ENCODE data around the gene NOS1. TPM values are rescaled to one million over a fixed set of nuclear protein-coding genes. Genes with fewer than 3 reads are reported as not detected.
"Not testable (repeated sequence)": the region's sequence is repeated elsewhere in the genome, so short reads cannot be mapped to it uniquely, and the experiment has no call there.

The NOS1 gene
- 0.01 TPM for polyA plus RNA-seq (2012; ENCODE audit: low read depth, missing spikeins)

DNA sequence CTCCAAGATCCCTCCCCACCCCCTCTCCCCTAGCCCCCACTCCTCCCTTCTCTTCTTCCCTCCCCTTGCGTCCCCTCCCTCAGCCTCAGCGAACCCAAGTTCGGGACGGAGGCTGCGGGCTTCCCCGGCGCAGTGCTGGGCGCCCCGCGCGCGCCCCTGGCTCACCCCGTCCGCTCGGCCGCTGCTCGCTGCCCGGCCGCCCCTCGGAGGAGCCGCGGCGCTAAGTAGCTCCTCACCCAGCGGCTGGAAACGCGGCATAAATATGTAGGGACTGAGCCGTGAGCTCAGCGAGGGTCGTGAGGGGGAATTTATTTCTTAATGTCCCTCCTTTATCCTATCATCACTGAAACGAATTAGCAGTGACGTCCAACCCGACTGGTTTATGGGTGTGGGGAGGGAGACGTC lies at the start of gene NOS1:
Gene NOS1, minus strand, starts transcription at position 280 of the 405 bp plus-strand sequence. CDS start 30,557 bp downstream, outside the sequence.
- FAIRE-seq (no peak), DNase-seq (ENCODE audit: insufficient read length, low spot score) (no peak)
- TF ChIP-seq POLR2AphosphoS5 (IDR thresholded peaks at IDR 0.05; ENCODE audit: low read depth, low read length) (no peak), POLR2A (IDR thresholded peaks at IDR 0.05; ENCODE audit: low read depth, low read length) (no peak), POU2F2 (IDR thresholded peaks at IDR 0.05; ENCODE audit: low read depth, low read length) (no peak), PAX5 (IDR thresholded peaks at IDR 0.05; ENCODE audit: insufficient read depth, low read length, severe bottlenecking) (no peak), SPI1 (IDR thresholded peaks at IDR 0.05; ENCODE audit: low read depth, low read length) (no peak), TAF1 (IDR thresholded peaks at IDR 0.05; ENCODE audit: low read depth, low read length) (no peak)

DNA sequence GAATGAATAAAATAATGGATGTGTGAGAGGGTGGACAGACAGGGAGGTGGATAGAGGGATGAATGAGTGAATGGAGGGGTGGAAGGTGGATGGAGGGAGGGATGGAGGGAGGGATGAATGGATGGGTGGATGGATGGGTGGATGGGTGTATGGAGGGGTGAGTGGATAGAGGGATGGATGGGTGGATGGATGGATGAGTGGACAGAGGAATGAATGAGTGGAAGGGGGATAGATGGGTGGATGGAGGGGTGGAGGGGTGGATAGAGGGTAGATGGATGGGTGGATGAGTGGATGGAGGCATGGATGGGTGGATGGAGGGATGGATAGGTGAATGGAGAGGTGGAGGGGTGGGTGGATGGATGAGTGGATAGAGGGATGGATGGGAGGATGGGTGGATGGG lies 47.9 kb upstream of the NOS1 start:
- no peak for TF ChIP-seq POLR2A (IDR thresholded peaks at IDR 0.05; ENCODE audit: low read depth, low read length)
- TF ChIP-seq PAX5 (IDR thresholded peaks at IDR 0.05; ENCODE audit: insufficient read depth, low read length, severe bottlenecking): no peak
- TF ChIP-seq TAF1 (IDR thresholded peaks at IDR 0.05; ENCODE audit: low read depth, low read length): no peak
- TF ChIP-seq POLR2AphosphoS5 (IDR thresholded peaks at IDR 0.05; ENCODE audit: low read depth, low read length): no peak
- no peak for TF ChIP-seq POU2F2 (IDR thresholded peaks at IDR 0.05; ENCODE audit: low read depth, low read length)
- no peak for TF ChIP-seq SPI1 (IDR thresholded peaks at IDR 0.05; ENCODE audit: low read depth, low read length)
- FAIRE-seq (no peak), DNase-seq (ENCODE audit: insufficient read length, low spot score) (no peak)

DNA sequence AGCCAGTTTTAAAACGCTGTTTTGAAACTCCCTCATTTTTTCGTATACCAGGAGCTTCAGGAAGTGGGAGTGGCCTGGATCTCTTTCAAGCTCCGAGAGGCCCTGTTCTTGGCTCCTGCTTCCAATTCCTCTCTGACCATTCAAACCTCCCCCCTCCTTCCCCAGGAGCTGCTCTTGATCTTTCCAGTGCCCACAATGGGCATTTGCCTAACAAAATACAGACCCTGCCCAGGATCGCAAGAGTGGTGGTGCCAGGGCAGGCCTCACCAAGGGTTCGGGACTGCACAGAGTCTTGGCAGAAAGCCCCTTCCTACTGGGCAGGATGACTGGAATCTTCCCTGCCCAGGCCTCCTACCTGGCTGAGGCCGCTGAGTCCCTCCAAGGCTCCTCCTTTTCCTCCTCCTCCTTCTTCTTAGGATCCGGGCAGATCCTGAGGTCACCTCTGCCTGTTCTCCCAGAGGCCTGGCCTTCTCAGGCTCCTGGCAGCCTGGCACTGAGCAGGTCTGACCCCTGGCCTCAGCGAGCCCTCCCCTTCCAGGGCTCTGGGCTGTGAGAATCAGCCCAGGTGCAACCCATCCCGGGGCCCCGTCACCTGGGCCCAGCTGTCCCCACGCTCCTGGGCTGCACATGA lies 46.9 kb upstream of the NOS1 start:
- FAIRE-seq (no peak), DNase-seq (ENCODE audit: insufficient read length, low spot score) (no peak)
- TF ChIP-seq POLR2AphosphoS5 (IDR thresholded peaks at IDR 0.05; ENCODE audit: low read depth, low read length) (no peak), POU2F2 (IDR thresholded peaks at IDR 0.05; ENCODE audit: low read depth, low read length) (no peak), SPI1 (IDR thresholded peaks at IDR 0.05; ENCODE audit: low read depth, low read length) (no peak)

DNA sequence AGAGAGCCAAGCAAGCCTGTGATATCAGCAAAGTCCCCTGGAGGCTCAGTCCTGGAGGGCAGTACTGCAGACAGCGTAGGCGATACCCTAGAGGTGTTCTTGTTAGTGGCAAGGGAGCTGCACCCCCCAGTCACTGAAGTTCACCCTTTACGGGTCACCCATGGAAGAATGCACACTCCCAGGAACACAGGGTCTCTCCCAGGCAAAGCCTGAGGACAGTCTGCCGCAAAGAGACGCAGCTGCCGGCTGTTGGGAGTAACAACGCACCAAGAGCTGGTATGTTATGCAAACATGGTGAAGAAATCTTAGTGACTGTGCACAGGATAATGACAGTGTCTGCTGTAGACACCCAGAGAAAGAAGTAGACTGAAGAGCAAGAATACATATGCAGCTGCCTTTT lies 43.5 kb upstream of the NOS1 start:
- DNase-seq (ENCODE audit: insufficient read length, low spot score) (no peak), FAIRE-seq (no peak)
- TF ChIP-seq SPI1 (IDR thresholded peaks at IDR 0.05; ENCODE audit: low read depth, low read length) (no peak), POLR2AphosphoS5 (IDR thresholded peaks at IDR 0.05; ENCODE audit: low read depth, low read length) (no peak), PAX5 (IDR thresholded peaks at IDR 0.05; ENCODE audit: insufficient read depth, low read length, severe bottlenecking) (no peak), POU2F2 (IDR thresholded peaks at IDR 0.05; ENCODE audit: low read depth, low read length) (no peak), TAF1 (IDR thresholded peaks at IDR 0.05; ENCODE audit: low read depth, low read length) (no peak), POLR2A (IDR thresholded peaks at IDR 0.05; ENCODE audit: low read depth, low read length) (no peak)

DNA sequence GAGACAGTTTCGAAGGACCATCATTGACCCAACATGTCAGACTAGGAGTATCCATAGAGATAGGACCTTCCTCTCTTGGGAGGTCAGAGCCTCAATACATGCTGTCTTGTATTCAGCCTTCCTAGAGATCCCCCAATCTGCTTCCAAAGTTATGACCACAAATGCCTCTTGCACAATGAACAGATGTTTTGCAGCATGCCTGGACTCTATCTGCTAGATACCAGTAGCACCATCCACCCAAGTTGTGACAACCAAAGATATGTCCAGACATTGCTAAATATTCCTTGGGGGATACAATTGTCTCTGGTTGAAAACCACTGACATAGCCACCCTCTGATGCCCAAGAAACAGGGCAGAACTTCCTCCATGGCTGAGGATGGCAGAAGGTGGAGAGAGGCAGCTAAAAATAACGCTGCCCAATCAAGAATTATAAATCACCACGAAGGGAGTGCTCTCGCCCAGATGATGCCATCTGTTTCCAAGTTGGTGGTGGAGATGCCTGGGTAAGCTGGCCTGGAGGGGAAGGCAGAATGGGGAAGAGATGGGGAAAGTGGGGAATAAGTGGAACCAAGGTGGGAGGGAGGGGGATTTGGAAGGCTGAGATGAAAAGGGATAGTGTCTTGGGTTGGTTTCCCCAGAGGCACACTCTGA lies 42.9 kb upstream of the NOS1 start:
- FAIRE-seq (no peak), DNase-seq (ENCODE audit: insufficient read length, low spot score) (no peak)
- no peak for TF ChIP-seq SPI1 (IDR thresholded peaks at IDR 0.05; ENCODE audit: low read depth, low read length)
- no peak for TF ChIP-seq TAF1 (IDR thresholded peaks at IDR 0.05; ENCODE audit: low read depth, low read length)
- no peak for TF ChIP-seq POLR2AphosphoS5 (IDR thresholded peaks at IDR 0.05; ENCODE audit: low read depth, low read length)
- no peak for TF ChIP-seq POU2F2 (IDR thresholded peaks at IDR 0.05; ENCODE audit: low read depth, low read length)
- TF ChIP-seq POLR2A (IDR thresholded peaks at IDR 0.05; ENCODE audit: low read depth, low read length): no peak
- no peak for TF ChIP-seq PAX5 (IDR thresholded peaks at IDR 0.05; ENCODE audit: insufficient read depth, low read length, severe bottlenecking)

DNA sequence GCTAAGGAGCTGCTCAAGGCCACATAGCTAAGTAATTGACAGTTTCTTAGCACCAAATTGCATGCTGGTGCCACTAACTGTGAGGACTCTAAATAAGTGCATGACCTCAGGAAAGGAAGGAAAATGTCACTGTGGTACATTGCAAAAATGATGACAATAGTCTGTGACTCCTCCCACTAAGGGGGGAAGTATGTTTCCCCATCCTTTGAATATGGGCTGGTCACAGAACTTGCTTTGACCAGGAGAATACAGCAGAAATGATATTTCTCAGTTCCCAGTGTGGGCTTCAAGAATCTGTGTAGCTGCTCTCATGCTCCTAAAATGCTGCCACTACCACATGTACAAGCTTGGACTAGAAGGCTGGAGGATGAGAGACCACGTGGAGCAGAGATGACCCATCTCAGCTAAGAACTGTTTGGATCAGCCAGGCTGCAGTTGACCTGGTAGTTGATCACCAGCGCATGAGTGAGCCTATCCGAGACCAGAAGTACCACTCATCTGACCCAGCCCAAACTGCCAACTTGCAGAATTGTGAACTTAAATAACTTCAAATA lies 42.2 kb upstream of the NOS1 start:
- no peak for TF ChIP-seq PAX5 (IDR thresholded peaks at IDR 0.05; ENCODE audit: insufficient read depth, low read length, severe bottlenecking)
- DNase-seq (ENCODE audit: insufficient read length, low spot score) (no peak), FAIRE-seq (no peak)

DNA sequence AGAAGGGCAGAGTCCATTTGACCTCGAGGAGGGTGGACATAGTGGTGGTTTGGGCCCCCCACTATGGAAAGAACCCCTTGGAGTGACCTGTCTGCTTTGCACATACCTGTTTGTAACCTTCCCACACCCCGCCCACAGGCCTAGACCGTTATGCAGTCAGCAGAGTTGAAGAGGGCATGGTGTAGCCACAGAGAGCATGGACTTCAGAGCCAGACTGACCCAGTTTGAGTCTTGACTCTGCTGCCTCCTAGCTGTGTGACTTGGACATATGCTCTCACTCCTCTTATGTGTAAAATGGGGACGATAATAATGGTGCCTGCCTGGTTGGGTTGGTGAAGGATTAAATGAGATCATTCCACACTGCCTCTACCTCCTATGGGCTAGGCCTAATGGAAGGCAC lies 40.9 kb upstream of the NOS1 start:
- no peak for TF ChIP-seq SPI1 (IDR thresholded peaks at IDR 0.05; ENCODE audit: low read depth, low read length)
- no peak for TF ChIP-seq POU2F2 (IDR thresholded peaks at IDR 0.05; ENCODE audit: low read depth, low read length)
- TF ChIP-seq TAF1 (IDR thresholded peaks at IDR 0.05; ENCODE audit: low read depth, low read length): no peak
- TF ChIP-seq POLR2AphosphoS5 (IDR thresholded peaks at IDR 0.05; ENCODE audit: low read depth, low read length): no peak
- TF ChIP-seq PAX5 (IDR thresholded peaks at IDR 0.05; ENCODE audit: insufficient read depth, low read length, severe bottlenecking): no peak
- no peak for TF ChIP-seq POLR2A (IDR thresholded peaks at IDR 0.05; ENCODE audit: low read depth, low read length)
- FAIRE-seq (no peak), DNase-seq (ENCODE audit: insufficient read length, low spot score) (no peak)

DNA sequence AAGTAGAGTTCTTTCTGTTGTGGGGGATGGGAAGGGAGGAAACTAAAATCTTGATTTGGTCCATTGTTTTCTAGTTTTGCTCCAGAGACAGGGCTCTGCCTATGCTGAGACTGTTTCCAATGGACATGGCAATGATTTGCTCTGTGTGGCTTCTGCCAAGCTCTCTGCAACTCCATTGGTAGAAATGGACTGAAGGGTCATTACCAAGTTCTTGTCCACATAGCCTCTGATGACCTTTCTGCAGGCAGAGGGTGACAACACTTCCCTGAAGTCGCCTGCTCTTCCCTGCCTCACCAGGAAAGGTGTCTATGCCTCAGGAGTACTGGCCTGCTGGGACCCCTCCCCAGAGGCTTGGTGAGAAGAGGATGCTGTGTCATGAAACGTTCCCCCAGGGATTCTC lies 39.5 kb upstream of the NOS1 start:
- no peak for FAIRE-seq
- DNase-seq (ENCODE audit: insufficient read length, low spot score): no peak
- TF ChIP-seq POLR2A (IDR thresholded peaks at IDR 0.05; ENCODE audit: low read depth, low read length) (no peak), TAF1 (IDR thresholded peaks at IDR 0.05; ENCODE audit: low read depth, low read length) (no peak), SPI1 (IDR thresholded peaks at IDR 0.05; ENCODE audit: low read depth, low read length) (no peak), POLR2AphosphoS5 (IDR thresholded peaks at IDR 0.05; ENCODE audit: low read depth, low read length) (no peak), POU2F2 (IDR thresholded peaks at IDR 0.05; ENCODE audit: low read depth, low read length) (no peak), PAX5 (IDR thresholded peaks at IDR 0.05; ENCODE audit: insufficient read depth, low read length, severe bottlenecking) (no peak)

DNA sequence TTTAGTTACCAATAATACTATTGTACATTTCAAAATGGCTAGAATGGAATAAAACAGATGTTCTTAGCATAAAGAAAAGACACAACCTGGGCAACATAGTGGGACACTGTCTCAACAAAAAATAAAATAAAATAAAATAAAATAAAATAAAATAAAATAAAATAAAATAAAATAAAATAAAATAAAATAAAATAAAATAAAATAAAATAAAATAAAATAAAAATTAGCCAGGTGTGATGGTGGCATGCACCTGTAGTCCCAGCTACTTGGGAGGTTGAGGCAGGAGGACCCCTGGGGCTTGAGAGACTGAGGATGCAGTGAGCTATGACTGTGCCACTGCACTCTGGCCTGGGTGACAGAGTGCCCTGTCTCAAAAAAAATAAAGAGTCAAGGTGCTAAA lies 37.1 kb upstream of the NOS1 start:
- not testable (repeated sequence) for FAIRE-seq; DNase-seq (ENCODE audit: insufficient read length, low spot score)

DNA sequence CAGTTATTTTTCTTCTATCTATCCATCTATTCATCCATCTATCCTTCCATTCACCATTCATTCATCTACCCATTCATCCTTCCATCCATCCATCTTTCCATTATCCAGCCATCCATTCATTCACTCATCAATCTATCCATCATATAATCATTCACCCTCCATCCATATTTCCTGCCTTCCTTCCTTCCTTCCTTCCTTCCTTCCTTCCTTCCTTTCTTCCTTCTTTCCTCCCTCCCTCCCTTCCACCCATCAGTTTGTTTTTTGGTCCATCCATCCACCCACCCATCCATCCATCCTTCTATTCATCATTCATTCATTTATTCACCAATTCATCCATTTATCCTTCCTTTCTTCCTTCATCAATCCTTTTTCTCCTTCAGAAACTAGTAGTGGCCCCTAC lies 34.3 kb upstream of the NOS1 start:
- TF ChIP-seq TAF1 (IDR thresholded peaks at IDR 0.05; ENCODE audit: low read depth, low read length) (no peak), PAX5 (IDR thresholded peaks at IDR 0.05; ENCODE audit: insufficient read depth, low read length, severe bottlenecking) (no peak), POLR2A (IDR thresholded peaks at IDR 0.05; ENCODE audit: low read depth, low read length) (no peak), SPI1 (IDR thresholded peaks at IDR 0.05; ENCODE audit: low read depth, low read length) (no peak), POU2F2 (IDR thresholded peaks at IDR 0.05; ENCODE audit: low read depth, low read length) (no peak), POLR2AphosphoS5 (IDR thresholded peaks at IDR 0.05; ENCODE audit: low read depth, low read length) (no peak)
- FAIRE-seq (no peak), DNase-seq (ENCODE audit: insufficient read length, low spot score) (no peak)
